NB4 (cell line): Measurements from ENCODE around the gene ZDHHC7.

Experiments
- CTCF ChIP-seq: IDR thresholded peaks from one replicate; pipeline ENCODE4 v1.5.1; 2012; ENCODE audit warnings: low read depth, low read length
- MYC ChIP-seq: IDR thresholded peaks from 2 replicates; pipeline ENCODE4 v1.6.1; 2011; ENCODE audit warnings: low read depth, low read length
- POLR2A ChIP-seq: IDR thresholded peaks from 2 replicates; pipeline ENCODE4 v1.6.1; 2011; ENCODE audit warnings: mild to moderate bottlenecking; ENCODE audit not compliant: insufficient read length; ENCODE audit errors: extremely low read depth
- TF ChIP-seq, protein P1 (sequence below): IDR thresholded peaks from 2 replicates; pipeline ENCODE4 v1.6.1; 2011; ENCODE audit warnings: low read depth, low read length

- TF ChIP-seq CTCF: no peak
- no peak for TF ChIP-seq POLR2A
- TF ChIP-seq, protein P1, sequence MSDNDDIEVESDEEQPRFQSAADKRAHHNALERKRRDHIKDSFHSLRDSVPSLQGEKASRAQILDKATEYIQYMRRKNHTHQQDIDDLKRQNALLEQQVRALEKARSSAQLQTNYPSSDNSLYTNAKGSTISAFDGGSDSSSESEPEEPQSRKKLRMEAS: no peak
- no peak for TF ChIP-seq MYC
These were observed 24.5 kb downstream of the ZDHHC7 start for GRCh38 chr16:84986879-84987278.
